ENCODE results near the gene RND1.
"Not testable (repeated sequence)": the region's sequence is repeated elsewhere in the genome, so short reads cannot be mapped to it uniquely, and the experiment has no call there.

RND1 gene

GRCh38 chr12:48865281-48866051 lies at the start of gene RND1:
RND1 (minus strand) TSS chr12:48865870; CDS start chr12:48865767, 103 bp downstream.
- DNase-seq (ENCODE audit: low spot score) = peak; percentile 97

- DNase-seq (ENCODE audit: low spot score) = no peak
Measured at GRCh38 chr12:48910196-48910595, 44.5 kb upstream of the RND1 start.

GRCh38 chr12:48909698-48910097 lies 44.0 kb upstream of the RND1 start:
- DNase-seq (ENCODE audit: low spot score) = not testable (repeated sequence)

- no peak for DNase-seq (ENCODE audit: low spot score)
Measured at GRCh38 chr12:48907245-48907644, 41.6 kb upstream of the RND1 start.

DNA sequence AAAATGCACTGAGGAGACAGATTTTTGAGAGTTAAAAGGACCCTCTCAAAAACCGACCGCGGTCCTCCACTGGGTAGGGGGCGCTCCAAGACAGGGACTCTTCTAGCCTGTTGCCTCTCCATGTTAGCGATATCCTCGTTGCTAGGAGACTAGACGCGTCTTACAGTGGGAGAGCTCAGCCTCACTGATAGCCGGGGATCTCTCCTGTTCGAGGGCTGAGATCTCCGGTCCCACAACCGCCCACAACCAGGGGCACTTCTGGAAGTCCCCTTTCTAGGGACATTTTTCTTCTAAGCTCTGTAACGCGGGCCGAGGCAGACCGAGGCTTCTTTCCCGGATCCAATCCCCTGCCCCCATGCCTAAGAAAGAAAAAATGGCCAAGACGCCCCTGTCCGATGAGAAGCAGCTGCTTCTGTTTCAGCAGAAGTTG lies 38.3 kb upstream of the RND1 start:
- peak; percentile 74 for DNase-seq (ENCODE audit: low spot score)

- DNase-seq (ENCODE audit: low spot score) = no peak
Measured at GRCh38 chr12:48903363-48903981, 37.8 kb upstream of the RND1 start.

DNA sequence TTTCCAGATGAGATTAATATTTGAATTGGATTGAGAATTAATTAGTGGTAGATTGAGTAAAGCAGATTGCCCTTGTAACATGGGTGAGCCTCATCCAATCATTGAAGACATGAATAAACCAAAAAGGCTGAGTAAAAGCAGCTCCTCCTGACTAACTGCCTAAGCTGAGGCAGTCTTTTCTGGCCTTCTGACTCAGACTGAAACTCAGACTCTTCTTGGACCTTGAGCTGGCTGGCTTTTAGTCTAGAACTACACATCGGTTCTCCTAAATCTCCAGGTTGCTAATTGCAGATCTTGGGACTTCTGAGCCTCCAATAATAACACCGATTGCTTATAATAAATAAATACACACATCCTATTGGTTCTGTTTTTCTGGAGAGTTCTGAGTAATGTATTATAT lies 35.6 kb upstream of the RND1 start:
- peak; percentile 24 for DNase-seq (ENCODE audit: low spot score)

DNA sequence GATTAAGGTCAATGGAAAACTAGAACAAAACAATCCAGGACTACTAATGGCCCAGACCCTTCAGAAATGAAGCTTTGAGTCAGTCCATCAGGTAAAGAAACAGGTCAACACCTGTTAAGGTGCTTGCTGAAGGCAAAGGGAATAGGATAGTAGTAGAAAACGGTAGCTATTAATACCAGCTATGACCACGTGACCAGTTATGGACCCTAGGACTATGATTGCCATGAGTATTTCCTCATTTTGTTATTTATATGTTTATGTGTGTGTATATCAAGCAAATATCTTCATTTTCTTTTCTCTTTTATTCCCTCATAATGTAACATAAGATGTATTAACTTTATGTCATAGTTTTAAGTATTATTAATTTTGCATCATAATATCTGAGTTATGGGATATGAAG lies 34.0 kb upstream of the RND1 start:
- DNase-seq (ENCODE audit: low spot score) = no peak

GRCh38 chr12:48894271-48894670 lies 28.6 kb upstream of the RND1 start:
- DNase-seq (ENCODE audit: low spot score) = no peak

- peak; percentile 81 for DNase-seq (ENCODE audit: low spot score)
Measured at GRCh38 chr12:48890657-48891418, 25.2 kb upstream of the RND1 start.

GRCh38 chr12:48889679-48890078 lies 24.0 kb upstream of the RND1 start:
- DNase-seq (ENCODE audit: low spot score) = no peak

GRCh38 chr12:48883305-48884161 lies 17.9 kb upstream of the RND1 start:
- DNase-seq (ENCODE audit: low spot score) = no peak

GRCh38 chr12:48882972-48883304 lies 17.3 kb upstream of the RND1 start:
- DNase-seq (ENCODE audit: low spot score) = no peak

GRCh38 chr12:48882315-48882687 lies 16.6 kb upstream of the RND1 start:
- peak; percentile 36 for DNase-seq (ENCODE audit: low spot score)

- DNase-seq (ENCODE audit: low spot score) = no peak
Measured at GRCh38 chr12:48881686-48882314, 16.1 kb upstream of the RND1 start.

- DNase-seq (ENCODE audit: low spot score) = no peak
Measured at GRCh38 chr12:48880647-48881046, 15.0 kb upstream of the RND1 start.

DNA sequence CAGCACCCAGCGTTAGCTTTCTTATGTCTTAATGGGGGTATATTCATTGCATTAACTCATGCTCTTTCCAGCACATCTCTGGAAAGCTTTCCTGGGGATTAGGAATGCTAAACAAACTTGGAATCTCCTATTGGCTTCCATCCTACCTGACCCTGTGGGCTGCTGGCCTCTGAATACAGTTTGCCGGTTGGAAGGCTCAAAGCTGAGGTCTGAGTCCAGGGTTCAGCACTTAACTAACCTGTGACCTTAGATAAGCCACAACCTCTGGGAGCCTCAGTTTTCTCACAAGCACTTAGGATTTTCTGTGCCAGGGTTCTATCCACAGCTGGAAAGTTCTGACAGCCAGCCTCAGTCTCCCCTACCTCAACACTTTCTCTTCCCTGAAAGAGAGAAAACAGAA lies 12.9 kb upstream of the RND1 start:
- no peak for DNase-seq (ENCODE audit: low spot score)

- no peak for DNase-seq (ENCODE audit: low spot score)
Measured at GRCh38 chr12:48875944-48876515, 10.4 kb upstream of the RND1 start.

- DNase-seq (ENCODE audit: low spot score) = not testable (repeated sequence)
Measured at GRCh38 chr12:48873534-48873933, 7.9 kb upstream of the RND1 start.

GRCh38 chr12:48873096-48873495 lies 7.4 kb upstream of the RND1 start:
- no peak for DNase-seq (ENCODE audit: low spot score)

- no peak for DNase-seq (ENCODE audit: low spot score)
Measured at GRCh38 chr12:48869191-48869590, 3.5 kb upstream of the RND1 start.

Measured in AG08395 (cell line).